Measurements from ENCODE around the gene HTRA3.

Gene HTRA3

GRCh38 chr4:8269535-8270417 is at the start of gene HTRA3:
TSS of gene HTRA3 (plus strand) at chr4:8269754. CDS start at chr4:8269969, 215 bp downstream.
- TF ChIP-seq CTCF (IDR thresholded peaks at IDR 0.05; ENCODE audit: extremely low read depth, insufficient read depth, missing control alignments), result no peak
- in situ Hi-C loops (cut with MboI; ENCODE audit: low pct_unique_long_range_greater_than_20kb, low sequenced_read_pairs, unreplicated experiment), result no loop called here
- DNase-seq (ENCODE audit: low spot score), result peak; percentile 54

DNA sequence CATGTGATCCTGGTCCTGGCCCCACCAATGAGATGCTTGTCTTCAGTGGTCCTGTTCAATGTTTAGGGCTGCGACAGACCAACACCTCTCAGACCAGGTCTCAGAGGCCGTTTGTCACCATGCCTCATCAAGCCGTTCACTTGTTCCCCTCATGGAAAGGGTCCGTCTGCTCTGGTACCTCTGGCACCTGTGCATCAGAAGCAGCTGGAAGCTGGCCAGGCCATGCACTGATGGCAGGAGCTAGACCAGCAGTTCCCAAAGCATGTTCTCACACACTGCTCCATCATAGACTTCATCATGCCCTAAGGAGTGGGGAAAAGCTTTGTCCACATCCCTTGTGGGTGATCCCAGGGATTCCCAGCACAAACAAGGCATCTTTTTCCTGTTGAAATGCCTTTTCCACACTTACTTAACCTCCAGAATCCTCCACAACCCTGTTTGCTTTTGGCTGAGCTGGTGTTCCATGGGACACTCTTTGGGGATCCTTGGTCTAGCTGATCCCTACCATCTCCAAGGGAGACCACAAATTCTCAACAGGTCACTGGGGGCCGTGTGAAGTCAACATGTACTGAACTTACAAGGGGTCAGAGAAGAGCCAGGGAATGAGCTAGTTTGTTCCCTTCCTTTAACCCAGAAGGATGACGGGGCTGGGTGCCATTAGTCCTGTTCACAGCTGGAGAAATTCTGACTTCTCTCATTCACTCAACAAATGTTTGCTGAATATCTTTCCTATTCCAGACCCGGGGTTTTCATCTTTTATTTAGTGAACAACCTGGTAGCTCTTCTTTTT is 48.7 kb upstream of the HTRA3 start:
- in situ Hi-C loops (cut with MboI; ENCODE audit: low pct_unique_long_range_greater_than_20kb, low sequenced_read_pairs, unreplicated experiment), result no loop called here
- DNase-seq (ENCODE audit: low spot score), result no peak
- TF ChIP-seq CTCF (IDR thresholded peaks at IDR 0.05; ENCODE audit: extremely low read depth, insufficient read depth, missing control alignments), result no peak

- in situ Hi-C loops (cut with MboI; ENCODE audit: low pct_unique_long_range_greater_than_20kb, low sequenced_read_pairs, unreplicated experiment), result no loop called here
- peak; percentile 72 for DNase-seq (ENCODE audit: low spot score)
- TF ChIP-seq CTCF (IDR thresholded peaks at IDR 0.05; ENCODE audit: extremely low read depth, insufficient read depth, missing control alignments), result no peak
Measured at GRCh38 chr4:8221476-8221875, 48.1 kb upstream of the HTRA3 start.

DNA sequence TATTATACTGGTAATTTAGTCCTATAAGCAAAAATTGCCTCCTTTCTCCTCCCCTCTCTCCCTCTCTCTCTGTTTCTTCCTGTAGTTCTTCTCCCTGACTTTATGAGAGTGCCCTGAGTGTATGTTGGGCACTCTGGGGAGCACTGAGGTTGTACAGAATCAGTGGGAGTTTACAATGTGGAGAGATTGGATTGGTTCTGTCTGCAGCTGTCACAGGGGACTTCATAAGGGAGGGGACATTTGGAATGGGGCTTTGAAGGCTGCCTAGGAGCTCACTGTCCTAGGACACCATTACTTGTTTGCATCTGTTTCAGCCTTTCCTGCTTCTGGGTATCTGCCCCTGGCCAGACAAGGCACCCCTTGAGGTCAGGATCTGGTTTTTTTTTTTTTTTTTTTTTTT is 47.6 kb upstream of the HTRA3 start:
- in situ Hi-C loops (cut with MboI; ENCODE audit: low pct_unique_long_range_greater_than_20kb, low sequenced_read_pairs, unreplicated experiment), result no loop called here
- DNase-seq (ENCODE audit: low spot score), result no peak
- TF ChIP-seq CTCF (IDR thresholded peaks at IDR 0.05; ENCODE audit: extremely low read depth, insufficient read depth, missing control alignments), result no peak

DNA sequence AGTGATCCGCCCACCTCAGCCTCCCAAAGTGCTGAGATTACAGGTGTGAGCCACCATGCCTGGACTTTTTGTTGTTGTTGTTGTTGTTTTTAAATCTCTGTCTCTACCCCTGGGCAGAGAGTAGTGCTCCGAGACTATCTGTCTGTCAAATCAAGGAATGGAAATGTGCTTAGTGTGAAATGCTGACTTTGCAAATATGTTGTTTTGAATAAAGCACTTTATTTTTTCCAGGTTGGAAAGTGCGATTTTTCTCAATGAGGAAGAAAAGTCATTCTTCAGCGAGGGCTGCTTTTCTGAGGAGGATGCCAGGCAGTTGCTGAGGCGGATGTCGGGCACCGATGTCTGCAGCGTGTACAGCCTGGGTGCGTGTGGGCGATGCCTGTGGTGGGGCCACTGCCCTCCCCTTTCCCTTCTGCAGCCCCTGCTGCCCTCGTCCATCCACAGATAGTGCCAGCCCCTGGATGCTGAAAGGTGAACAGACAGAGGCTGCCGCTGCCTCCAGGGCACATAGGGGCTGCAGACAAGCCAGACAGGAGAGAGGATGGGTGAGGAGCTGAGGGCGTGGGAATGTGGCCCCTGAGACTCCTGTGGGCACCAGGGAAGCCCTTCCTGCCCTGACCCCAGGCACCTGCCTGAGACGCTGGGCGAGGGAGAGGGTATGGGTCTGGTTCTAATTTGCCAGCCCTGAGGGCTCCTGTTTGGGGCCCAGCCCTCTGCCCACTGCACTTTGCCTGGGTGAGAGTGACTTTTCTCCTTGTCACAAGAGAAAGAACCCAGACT is 46.8 kb upstream of the HTRA3 start:
- TF ChIP-seq CTCF (IDR thresholded peaks at IDR 0.05; ENCODE audit: extremely low read depth, insufficient read depth, missing control alignments), result no peak
- no peak for DNase-seq (ENCODE audit: low spot score)
- in situ Hi-C loops (cut with MboI; ENCODE audit: low pct_unique_long_range_greater_than_20kb, low sequenced_read_pairs, unreplicated experiment), result no loop called here
